A549 (cell line): Measurements from ENCODE around the gene MAP2K7. TPM values are rescaled to one million over a fixed set of nuclear protein-coding genes. Genes with fewer than 3 reads are reported as not detected.

ENCODE experiments used
- ATAC-seq, 2 experiments: fragments of 200-7000 bp in 1 of 2; fragments of >200 bp in 1 of 2; cut with Nextera tagmentation in 1 of 2; cut with Tn5 transposase in 1 of 2; 3 replicates each; pipeline versions ENCODE4 v1.8.0 to v1.9.1; 2018 to 2020; ENCODE audit warnings: mild to moderate bottlenecking in 1 of 2, moderate library complexity in 1 of 2
- CTCF ChIA-PET: fragments of 300-600 bp; sonication (Branson Sonifier 250); formaldehyde crosslinking; extraction: SDS; loops from one replicate; lab custom pipeline; 2021; ENCODE audit warnings: antibody characterized with exemption, inconsistent platforms; lab: Yijun Ruan, JAX
- POLR2A ChIA-PET: fragments of 350-600 bp; formaldehyde crosslinking; extraction: SDS; loops from one replicate; lab custom pipeline; 2021; ENCODE audit warnings: antibody characterized with exemption, inconsistent platforms; lab: Yijun Ruan, JAX
- DNase-seq, 2 experiments: peaks; one replicate each; pipeline versions ENCODE4 v3.0.0 to v3.0.0-alpha.2; 2011 to 2016; ENCODE audit warnings: low read depth in 1 of 2, low spot score in 1 of 2
- FAIRE-seq: peaks from 2 replicates; lab custom pipeline; 2011; peaks lifted over from hg19 to GRCh38; lab: Jason Lieb, UNC
- H3K27ac ChIP-seq, 2 experiments: fragments of >200 bp; sonication (Bioruptor Twin); formaldehyde crosslinking; 3 replicates each; pipeline ENCODE4 v1.5.1; 2016 to 2017
- H3K4me1 ChIP-seq: fragments of >200 bp; sonication (Bioruptor Twin); formaldehyde crosslinking; 3 replicates; pipeline ENCODE4 v1.6.1; 2016
- H3K4me2 ChIP-seq: fragments of >200 bp; sonication (Bioruptor Twin); formaldehyde crosslinking; 3 replicates; pipeline ENCODE4 v1.6.1; 2016
- H3K4me3 ChIP-seq: fragments of >200 bp; sonication (Bioruptor Twin); formaldehyde crosslinking; 3 replicates; pipeline ENCODE4 v1.5.1; 2016
- H3K9me3 ChIP-seq: fragments of >200 bp; sonication (Bioruptor Twin); formaldehyde crosslinking; 3 replicates; pipeline ENCODE4 v1.6.1; 2016
- BCL3 ChIP-seq: fragments of >200 bp; sonication (Bioruptor Twin); formaldehyde crosslinking; IDR thresholded peaks from 3 replicates; pipeline ENCODE4 v1.6.1; 2016
- BHLHE40 ChIP-seq: IDR thresholded peaks from 2 replicates; pipeline ENCODE4 v1.6.1; 2012; ENCODE audit warnings: low read depth, low read length, inconsistent platforms
- CEBPB ChIP-seq, 2 experiments: fragments of >200 bp in 1 of 2; sonication (Bioruptor Twin) in 1 of 2; formaldehyde crosslinking in 1 of 2; IDR thresholded peaks; 2 replicates each; pipeline ENCODE4 v1.6.1; 2012 to 2016
- CHD2 ChIP-seq: fragments of 150-350 bp; IDR thresholded peaks from 2 replicates; pipeline ENCODE4 v1.6.1; 2014; ENCODE audit warnings: low read length; ENCODE audit not compliant: partially characterized antibody
- ESRRA ChIP-seq: fragments of 150-350 bp; IDR thresholded peaks from 2 replicates; pipeline ENCODE4 v1.6.1; 2014; ENCODE audit warnings: mild to moderate bottlenecking, low read length, borderline replicate concordance
- FOSB ChIP-seq: fragments of 250-450 bp; sonication (Bioruptor Pico); IDR thresholded peaks from 2 replicates; pipeline ENCODE4 v1.5.0; 2020; ENCODE audit warnings: mild to moderate bottlenecking, moderate library complexity
- JUN ChIP-seq, 2 experiments: fragments of >200 bp; sonication (Bioruptor Twin); formaldehyde crosslinking; IDR thresholded peaks; 2 replicates in 1 of 2; 3 replicates in 1 of 2; pipeline ENCODE4 v1.6.1; 2016 to 2017
- KDM1A ChIP-seq: fragments of 200-600 bp; sonication (generic); IDR thresholded peaks from 2 replicates; pipeline ENCODE4 v1.6.1; 2016; ENCODE audit warnings: low read depth, mild to moderate bottlenecking
- MAX ChIP-seq: IDR thresholded peaks from 2 replicates; pipeline ENCODE4 v1.6.1; 2012
- NFE2L2 ChIP-seq: fragments of 150-350 bp; conservative IDR thresholded peaks from 2 replicates; pipeline ENCODE4 v1.6.1; 2014; ENCODE audit warnings: low read length
- PBX3 ChIP-seq: IDR thresholded peaks from 2 replicates; pipeline ENCODE4 v1.6.1; 2012
- PHF8 ChIP-seq: fragments of 200-600 bp; sonication (generic); IDR thresholded peaks from 2 replicates; pipeline ENCODE4 v1.6.1; 2016; ENCODE audit warnings: low read depth, mild to moderate bottlenecking, antibody characterized with exemption, moderate library complexity, borderline replicate concordance
- POLR2A ChIP-seq: IDR thresholded peaks from 2 replicates; pipeline ENCODE4 v1.6.1; 2012; ENCODE audit warnings: mild to moderate bottlenecking, low read length
- RARB ChIP-seq: fragments of 250-450 bp; sonication (Bioruptor Pico); IDR thresholded peaks from 2 replicates; pipeline ENCODE4 v1.8.0; 2021; ENCODE audit warnings: mild to moderate bottlenecking, moderate library complexity
- USF2 ChIP-seq: fragments of 450-650 bp; IDR thresholded peaks from 2 replicates; pipeline ENCODE4 v1.6.1; 2014; ENCODE audit warnings: antibody characterized with exemption
- WGBS: methylation state at CpG from one replicate; pipeline ENCODE4 v1.1.6; 2017; ENCODE audit errors: missing lambda C conversion rate; 5-methylcytosine and 5-hydroxymethylcytosine counted together
- polyA plus RNA-seq, 4 experiments: library from polyadenylated mRNA; depleted of rRNA in 3 of 4; stranded (reverse); fragments of >200 nt; fragmentation: RNase III in 1 of 4; extraction: RNeasy Plus Mini Kit Qiagen cat#74134 plus additional on column Dnase treatment in 1 of 4; gene quantifications; 2 replicates in 3 of 4; 3 replicates in 1 of 4; pipeline ENCODE4 v1.2.3, GENCODE V29; 2011 to 2017
- TF ChIP-seq, protein P1 (sequence below): IDR thresholded peaks from 2 replicates; pipeline ENCODE4 v1.6.1; 2012; ENCODE audit warnings: low read depth, borderline replicate concordance
- TF ChIP-seq, protein P2 (sequence below): fragments of 200-600 bp; sonication (generic); IDR thresholded peaks from 2 replicates; pipeline ENCODE4 v1.6.1; 2016; ENCODE audit warnings: antibody characterized with exemption, mild to moderate bottlenecking, moderate library complexity

Gene MAP2K7
- polyA plus RNA-seq, 2 of the 4 experiments (the other 2 are of a cell fraction) = 5.5 to 19.4 TPM

DNA sequence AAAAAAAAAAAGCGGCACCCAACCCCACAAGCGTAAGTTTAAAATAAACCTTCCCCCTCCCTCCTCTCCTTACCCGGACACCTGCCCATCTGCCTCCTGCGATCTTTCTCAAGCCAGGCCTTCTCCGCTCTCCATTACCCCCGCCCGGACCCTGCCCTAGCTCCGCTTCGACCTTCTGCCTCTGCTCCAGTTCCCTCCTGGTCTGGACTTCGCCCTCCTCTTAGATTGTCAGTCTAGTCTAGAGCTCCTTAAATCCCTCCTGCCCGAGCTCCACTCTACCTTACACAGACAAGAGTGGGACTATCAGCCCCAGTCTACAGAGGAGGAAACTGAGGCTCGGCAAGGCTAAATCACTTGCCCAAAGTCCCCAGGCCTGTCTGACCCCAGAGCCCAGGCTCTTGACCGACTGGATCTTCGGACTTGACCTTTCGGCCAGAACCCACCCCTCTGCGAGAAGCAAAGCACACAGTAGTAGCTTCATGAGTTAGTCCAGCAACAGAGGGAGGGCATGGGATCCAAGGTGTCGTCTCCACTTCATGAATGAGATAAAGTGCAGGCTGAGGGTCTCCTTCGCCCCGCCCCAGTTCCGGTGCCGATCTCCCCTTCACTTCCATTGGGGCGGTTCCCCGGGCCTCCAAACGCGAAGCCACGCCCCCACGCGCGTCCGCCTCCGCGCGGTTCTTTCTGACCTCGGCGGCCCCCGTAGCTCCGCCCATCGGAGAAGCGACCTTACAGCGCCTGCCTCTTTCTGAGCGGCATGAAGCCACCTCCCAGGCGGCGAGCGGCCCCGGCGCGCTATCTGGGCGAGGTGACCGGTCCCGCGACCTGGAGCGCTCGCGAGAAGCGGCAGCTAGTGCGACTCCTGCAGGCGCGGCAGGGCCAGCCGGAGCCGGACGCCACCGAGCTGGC, 16.2 kb downstream of the MAP2K7 start, which contains the start of gene SNAPC2:
Gene SNAPC2, plus strand, starts transcription at position 729 of the 909 bp plus-strand sequence. Its CDS starts 29 bp downstream, at position 758.
- peak; percentile 60 to 94 for DNase-seq
- ChIA-PET CTCF (interaction anchor here (1.3 to 2.7 kb wide), 5 partner anchors 10 to 67 kb away, joined by 4 to 10 read pairs (median 7); partner anchors contain the start of gene TIMM44), POLR2A (interaction anchor here (0.6 to 2.0 kb wide), 8 partner anchors 12 to 347 kb away, joined by 3 to 17 read pairs (median 3); partner anchors contain the start of genes MAP2K7 and TIMM44)
- 35% methylated on average over 18 of the region's 62 CpGs for WGBS
- ATAC-seq = peak; percentile 27 to 71
- peak within 1 kb of the TSS; percentile 95 to 96 for H3K27ac ChIP-seq
- no peaks in the 10 kb centered on the region for H3K9me3 ChIP-seq
- no peak for FAIRE-seq
- peaks cover 19% of the 10 kb centered on the region for H3K4me1 ChIP-seq
- no peak for TF ChIP-seq USF2
- TF ChIP-seq MAX = peak; percentile 47; the same call in 1 of the 2 replicates
- no peak for TF ChIP-seq KDM1A
- TF ChIP-seq, protein P1, sequence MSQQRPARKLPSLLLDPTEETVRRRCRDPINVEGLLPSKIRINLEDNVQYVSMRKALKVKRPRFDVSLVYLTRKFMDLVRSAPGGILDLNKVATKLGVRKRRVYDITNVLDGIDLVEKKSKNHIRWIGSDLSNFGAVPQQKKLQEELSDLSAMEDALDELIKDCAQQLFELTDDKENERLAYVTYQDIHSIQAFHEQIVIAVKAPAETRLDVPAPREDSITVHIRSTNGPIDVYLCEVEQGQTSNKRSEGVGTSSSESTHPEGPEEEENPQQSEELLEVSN = peak; percentile 45; the same call in 1 of the 2 replicates
- TF ChIP-seq CHD2 = peak; percentile 65
- TF ChIP-seq FOSB = no peak
- TF ChIP-seq BHLHE40 = no peak
- TF ChIP-seq BCL3 = peak; percentile 69; the same call in 1 of the 3 replicates
- TF ChIP-seq PHF8 = 0 out of 2 replicates have a peak, but pooled peaks have one; percentile 20
- no peak for TF ChIP-seq ESRRA
- TF ChIP-seq, protein P2, sequence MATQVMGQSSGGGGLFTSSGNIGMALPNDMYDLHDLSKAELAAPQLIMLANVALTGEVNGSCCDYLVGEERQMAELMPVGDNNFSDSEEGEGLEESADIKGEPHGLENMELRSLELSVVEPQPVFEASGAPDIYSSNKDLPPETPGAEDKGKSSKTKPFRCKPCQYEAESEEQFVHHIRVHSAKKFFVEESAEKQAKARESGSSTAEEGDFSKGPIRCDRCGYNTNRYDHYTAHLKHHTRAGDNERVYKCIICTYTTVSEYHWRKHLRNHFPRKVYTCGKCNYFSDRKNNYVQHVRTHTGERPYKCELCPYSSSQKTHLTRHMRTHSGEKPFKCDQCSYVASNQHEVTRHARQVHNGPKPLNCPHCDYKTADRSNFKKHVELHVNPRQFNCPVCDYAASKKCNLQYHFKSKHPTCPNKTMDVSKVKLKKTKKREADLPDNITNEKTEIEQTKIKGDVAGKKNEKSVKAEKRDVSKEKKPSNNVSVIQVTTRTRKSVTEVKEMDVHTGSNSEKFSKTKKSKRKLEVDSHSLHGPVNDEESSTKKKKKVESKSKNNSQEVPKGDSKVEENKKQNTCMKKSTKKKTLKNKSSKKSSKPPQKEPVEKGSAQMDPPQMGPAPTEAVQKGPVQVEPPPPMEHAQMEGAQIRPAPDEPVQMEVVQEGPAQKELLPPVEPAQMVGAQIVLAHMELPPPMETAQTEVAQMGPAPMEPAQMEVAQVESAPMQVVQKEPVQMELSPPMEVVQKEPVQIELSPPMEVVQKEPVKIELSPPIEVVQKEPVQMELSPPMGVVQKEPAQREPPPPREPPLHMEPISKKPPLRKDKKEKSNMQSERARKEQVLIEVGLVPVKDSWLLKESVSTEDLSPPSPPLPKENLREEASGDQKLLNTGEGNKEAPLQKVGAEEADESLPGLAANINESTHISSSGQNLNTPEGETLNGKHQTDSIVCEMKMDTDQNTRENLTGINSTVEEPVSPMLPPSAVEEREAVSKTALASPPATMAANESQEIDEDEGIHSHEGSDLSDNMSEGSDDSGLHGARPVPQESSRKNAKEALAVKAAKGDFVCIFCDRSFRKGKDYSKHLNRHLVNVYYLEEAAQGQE = peak; percentile 45
- TF ChIP-seq NFE2L2 = no peak
- peak; percentile 51 for TF ChIP-seq POLR2A
- TF ChIP-seq JUN (IDR thresholded peaks at IDR 0.05) = peak; percentile 66 to 75; a peak in 3 of 5 replicates
- no peak for TF ChIP-seq RARB
- no peak for TF ChIP-seq CEBPB (IDR thresholded peaks at IDR 0.05)
- TF ChIP-seq PBX3 = no peak
- H3K4me2 ChIP-seq = peak within 1 kb of the TSS; percentile 99
- peak within 1 kb of the TSS; percentile 72 for H3K4me3 ChIP-seq
